SJSA1 (cell line): ENCODE data around the gene NPNT. TPM values are rescaled to one million over a fixed set of nuclear protein-coding genes. Genes with fewer than 3 reads are reported as not detected.

Experiments
- DNase-seq, 2 experiments: peaks; one replicate each; pipeline ENCODE4 v3.0.0-alpha.2; 2015 to 2020; ENCODE audit warnings: low spot score in 2 of 2, low read depth in 1 of 2
- H3K27ac ChIP-seq: fragments of 250-450 bp; sonication (Bioruptor Pico); 2 replicates; pipeline ENCODE4 v1.5.1; 2020; ENCODE audit warnings: mild to moderate bottlenecking, moderate library complexity
- H3K27me3 ChIP-seq: fragments of 250-450 bp; sonication (Bioruptor Pico); replicated peaks from 2 replicates; pipeline ENCODE4 v1.5.1; 2020; ENCODE audit warnings: mild to moderate bottlenecking, moderate library complexity
- H3K36me3 ChIP-seq: fragments of 250-450 bp; sonication (Bioruptor Pico); 2 replicates; pipeline ENCODE4 v1.5.1; 2020; ENCODE audit warnings: mild to moderate bottlenecking
- H3K4me1 ChIP-seq: fragments of 250-450 bp; sonication (Bioruptor Pico); replicated peaks from 2 replicates; pipeline ENCODE4 v1.6.1; 2021; ENCODE audit warnings: mild to moderate bottlenecking
- H3K4me3 ChIP-seq: fragments of 250-450 bp; sonication (Bioruptor Pico); 2 replicates; pipeline ENCODE4 v1.5.1; 2020; ENCODE audit warnings: mild to moderate bottlenecking
- H3K9me3 ChIP-seq: fragments of 250-450 bp; sonication (Bioruptor Pico); replicated peaks from 2 replicates; pipeline ENCODE4 v1.5.1; 2020; ENCODE audit warnings: mild to moderate bottlenecking
- total RNA-seq: library from RNA; depleted of rRNA; stranded (reverse); fragments of >200 nt; shearing (Covaris generic); gene quantifications from 2 replicates; pipeline ENCODE4 v1.2.3, GENCODE V29; 2014

NPNT gene
- total RNA-seq, 1 experiment from 2014 or later: not detected

- H3K9me3 ChIP-seq: no peaks in the 10 kb centered on the region
- H3K4me1 ChIP-seq: no peaks in the 10 kb centered on the region; the same call in 1 of the 2 replicates
- H3K27me3 ChIP-seq: peaks cover 78% of the 10 kb centered on the region
- DNase-seq: no peak
- H3K36me3 ChIP-seq: no peaks in the 10 kb centered on the region
- H3K4me3 ChIP-seq: no peak overlapping the region
- no peak overlapping the region for H3K27ac ChIP-seq
Observed at GRCh38 chr4:105896461-105896942, 1.2 kb downstream of the NPNT start.

DNA sequence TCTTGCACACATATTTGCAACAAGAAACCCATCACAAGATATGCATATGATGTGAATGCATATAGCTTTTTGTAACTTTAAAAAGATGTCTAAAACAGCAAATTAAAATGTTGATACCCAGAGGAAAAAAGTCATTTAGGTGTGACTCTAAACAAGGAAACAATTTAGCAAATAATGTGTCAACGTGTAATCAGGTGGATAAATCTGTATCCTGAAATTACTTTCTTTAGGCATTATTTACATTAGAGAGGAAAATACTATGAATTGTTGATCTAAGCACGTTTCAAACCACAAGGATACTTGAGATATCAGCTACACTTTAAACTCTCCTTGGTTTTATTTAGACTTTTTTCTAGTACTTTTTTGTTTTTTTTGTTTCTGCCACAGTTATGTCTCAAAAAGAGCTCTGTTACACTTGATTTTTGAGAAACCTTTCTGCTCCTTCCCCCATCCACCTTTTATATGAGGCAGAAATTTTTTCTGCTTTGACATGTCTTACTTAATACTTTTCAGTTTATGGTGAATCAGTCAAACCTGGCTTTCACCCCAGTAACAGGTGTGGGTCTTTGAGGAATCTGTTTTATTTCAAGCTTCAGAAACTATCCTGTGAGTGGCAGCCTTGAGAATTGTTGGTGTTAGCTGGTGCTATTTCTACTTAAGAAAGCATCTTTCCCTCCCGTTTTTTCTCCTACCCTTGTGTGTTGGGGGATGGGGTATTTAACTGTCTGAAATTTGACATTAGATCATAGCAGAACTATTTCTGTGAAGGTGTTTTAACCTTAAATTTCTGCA is 1.9 kb downstream of the NPNT start:
- H3K36me3 ChIP-seq: no peaks in the 10 kb centered on the region
- DNase-seq: no peak
- H3K27ac ChIP-seq: no peak overlapping the region
- no peaks in the 10 kb centered on the region for H3K9me3 ChIP-seq
- no peak overlapping the region for H3K4me3 ChIP-seq
- H3K4me1 ChIP-seq: no peaks in the 10 kb centered on the region; the same call in 1 of the 2 replicates
- H3K27me3 ChIP-seq: peaks cover 78% of the 10 kb centered on the region

- Histone ChIP-seq H3K36me3 (no peaks in the 10 kb centered on the region), H3K9me3 (no peaks in the 10 kb centered on the region), H3K27me3 (peaks cover 45% of the 10 kb centered on the region), H3K4me1 (no peaks in the 10 kb centered on the region; the same call in 1 of the 2 replicates), H3K4me3 (no peak overlapping the region), H3K27ac (no peak overlapping the region)
- DNase-seq: no peak
Observed at GRCh38 chr4:105900541-105900940, 5.3 kb downstream of the NPNT start.

GRCh38 chr4:105902550-105903262 is 7.4 kb downstream of the NPNT start:
- Histone ChIP-seq H3K36me3 (no peaks in the 10 kb centered on the region), H3K27me3 (peaks cover 24% of the 10 kb centered on the region)
- no peak for DNase-seq

DNA sequence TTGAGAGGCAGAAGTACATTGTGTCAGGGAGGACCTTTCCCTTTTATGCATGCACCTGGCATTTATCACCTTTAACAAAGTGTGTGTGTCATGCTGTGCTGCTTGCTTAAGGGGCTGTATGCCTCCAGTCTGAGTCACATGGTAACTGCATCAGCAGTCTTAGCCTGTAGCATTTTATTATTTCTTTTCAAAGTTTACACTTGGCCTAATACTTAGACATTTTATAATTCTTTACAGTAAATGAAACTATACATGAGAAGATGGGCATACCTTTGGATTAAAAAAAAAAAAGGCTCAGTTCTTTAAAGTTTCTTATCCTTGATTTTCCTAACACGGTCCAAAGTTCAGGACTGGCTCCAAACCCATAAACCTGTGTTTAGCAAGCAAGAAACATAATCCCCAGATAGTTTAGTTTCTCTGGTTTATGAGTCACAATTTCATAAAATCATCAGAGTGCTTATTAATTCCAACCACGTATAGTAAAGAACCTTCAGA is 14.6 kb downstream of the NPNT start:
- Histone ChIP-seq H3K36me3 (no peaks in the 10 kb centered on the region), H3K4me3 (no peak overlapping the region), H3K27me3 (no peaks in the 10 kb centered on the region), H3K9me3 (no peaks in the 10 kb centered on the region), H3K27ac (no peak overlapping the region), H3K4me1 (no peaks in the 10 kb centered on the region)
- no peak for DNase-seq

More at GRCh38 chr4:105902550-105903262, 7.4 kb downstream of the NPNT start:
- Histone ChIP-seq H3K9me3 (no peaks in the 10 kb centered on the region), H3K4me3 (no peak overlapping the region), H3K27ac (no peak overlapping the region), H3K4me1 (no peaks in the 10 kb centered on the region)

DNA sequence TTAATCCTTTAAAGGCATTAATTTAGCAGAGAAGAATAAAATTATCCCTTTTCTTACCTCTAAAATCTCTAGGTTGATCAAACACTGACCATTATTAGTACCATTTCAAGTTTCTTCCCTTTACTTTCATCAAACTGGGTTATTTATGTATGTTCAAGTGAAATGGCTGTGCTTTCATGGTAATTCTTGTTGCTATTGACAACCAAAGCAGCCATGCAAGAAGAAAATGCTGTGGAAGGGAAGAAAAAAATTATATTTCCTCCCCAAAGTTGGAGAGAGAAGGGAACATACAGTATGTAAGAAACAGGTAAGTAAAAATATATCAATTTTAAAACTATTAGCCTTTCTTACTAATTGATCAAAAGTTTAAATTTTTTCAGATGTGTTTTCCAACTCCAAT is 16.2 kb downstream of the NPNT start:
- DNase-seq: no peak
- Histone ChIP-seq H3K9me3 (no peaks in the 10 kb centered on the region), H3K27me3 (no peaks in the 10 kb centered on the region), H3K4me1 (no peaks in the 10 kb centered on the region), H3K27ac (no peak overlapping the region), H3K4me3 (no peak overlapping the region), H3K36me3 (no peaks in the 10 kb centered on the region)

GRCh38 chr4:105912633-105913032 is 17.4 kb downstream of the NPNT start:
- Histone ChIP-seq H3K36me3 (no peaks in the 10 kb centered on the region), H3K27me3 (no peaks in the 10 kb centered on the region), H3K4me3 (no peak overlapping the region), H3K9me3 (no peaks in the 10 kb centered on the region), H3K4me1 (no peaks in the 10 kb centered on the region), H3K27ac (no peak overlapping the region)
- no peak for DNase-seq

DNA sequence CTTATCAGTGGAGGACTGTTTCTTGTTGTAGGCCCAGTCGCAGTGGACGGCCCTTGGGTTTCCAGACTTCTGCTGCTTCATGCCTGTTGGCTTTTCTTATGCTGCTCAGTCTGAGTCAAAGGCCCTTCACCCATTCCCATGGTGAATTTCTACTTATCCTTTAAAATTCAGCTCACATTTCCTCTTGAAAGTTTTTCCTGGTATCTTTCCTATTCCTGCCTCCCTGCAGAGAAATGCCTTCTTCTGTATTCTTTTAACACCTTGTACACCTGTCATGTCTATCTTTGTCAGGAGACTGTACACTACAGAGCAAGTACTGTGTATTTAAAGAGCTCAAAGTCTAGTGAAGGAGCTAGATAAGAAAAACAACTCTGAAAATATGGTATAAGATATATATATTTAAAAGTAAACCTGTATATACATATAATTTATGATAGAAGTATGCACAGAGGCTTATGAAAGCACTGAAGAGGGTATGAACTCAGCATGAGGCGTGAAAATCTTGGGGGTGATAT is 22.0 kb downstream of the NPNT start:
- H3K4me3 ChIP-seq: no peak overlapping the region

DNA sequence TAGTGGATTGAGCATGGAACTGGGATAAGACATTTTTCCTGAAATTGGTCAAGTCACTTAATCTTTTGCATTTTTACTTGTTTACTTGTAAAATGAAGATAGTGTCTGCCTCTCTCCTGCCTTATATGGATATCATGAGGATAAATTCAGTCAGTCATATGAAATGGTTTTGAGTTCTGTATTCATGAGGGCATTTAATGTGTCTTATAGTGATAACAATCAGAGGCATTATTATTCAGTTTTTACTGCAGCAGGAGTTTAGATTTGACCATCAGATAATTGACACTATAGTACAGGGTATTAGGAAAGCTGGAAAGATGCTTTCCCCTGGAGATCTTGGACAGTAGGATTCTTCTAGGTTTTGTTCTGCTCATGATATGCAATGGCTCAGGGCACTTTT is 26.0 kb downstream of the NPNT start:
- DNase-seq: no peak
- Histone ChIP-seq H3K4me1 (no peaks in the 10 kb centered on the region), H3K36me3 (no peaks in the 10 kb centered on the region), H3K27ac (no peak overlapping the region), H3K9me3 (no peaks in the 10 kb centered on the region), H3K4me3 (no peak overlapping the region), H3K27me3 (no peaks in the 10 kb centered on the region)

More for the DNA sequence above, 22.0 kb downstream of the NPNT start:
- Histone ChIP-seq H3K27ac (no peak overlapping the region), H3K9me3 (no peaks in the 10 kb centered on the region), H3K4me1 (no peaks in the 10 kb centered on the region), H3K27me3 (no peaks in the 10 kb centered on the region), H3K36me3 (no peaks in the 10 kb centered on the region)
- no peak for DNase-seq

DNA sequence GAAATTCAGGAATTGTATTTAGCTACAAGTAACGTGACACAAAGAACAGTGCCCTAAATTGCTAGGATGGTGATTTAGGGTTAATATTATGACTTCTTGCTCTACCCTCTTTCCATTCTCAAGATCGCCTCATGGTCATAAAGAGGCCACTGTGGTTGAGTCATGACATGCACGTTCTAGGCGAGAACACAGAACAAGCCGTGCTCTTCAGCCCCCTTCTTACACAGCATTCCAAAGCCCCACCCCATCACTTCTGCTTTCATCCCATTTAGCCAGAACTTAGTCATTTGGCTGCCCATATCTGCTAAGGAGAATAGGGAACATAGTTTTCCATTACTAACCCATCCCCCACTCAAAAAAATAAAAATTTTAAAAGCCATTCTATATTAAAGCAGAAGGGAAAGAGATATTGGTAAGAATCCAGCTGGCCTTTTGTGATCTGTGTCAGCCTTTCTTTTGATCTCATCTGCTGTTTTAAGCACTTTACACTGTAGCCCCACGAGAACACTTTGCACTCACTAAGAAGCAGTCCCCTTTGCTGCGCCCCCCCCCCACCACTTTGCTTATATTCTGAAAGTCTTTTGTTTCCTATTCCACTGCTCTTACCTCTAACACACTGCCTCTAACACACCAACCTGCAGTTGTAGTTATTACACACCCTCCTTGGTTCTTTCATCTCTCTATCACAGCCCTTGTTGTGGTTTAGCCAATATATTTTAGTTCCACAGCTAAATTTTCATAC is 28.4 kb downstream of the NPNT start:
- no peaks in the 10 kb centered on the region for H3K36me3 ChIP-seq
- no peaks in the 10 kb centered on the region for H3K4me1 ChIP-seq
- H3K27me3 ChIP-seq: no peaks in the 10 kb centered on the region
- no peak overlapping the region for H3K27ac ChIP-seq
- no peak overlapping the region for H3K4me3 ChIP-seq
- H3K9me3 ChIP-seq: no peaks in the 10 kb centered on the region
- no peak for DNase-seq

DNA sequence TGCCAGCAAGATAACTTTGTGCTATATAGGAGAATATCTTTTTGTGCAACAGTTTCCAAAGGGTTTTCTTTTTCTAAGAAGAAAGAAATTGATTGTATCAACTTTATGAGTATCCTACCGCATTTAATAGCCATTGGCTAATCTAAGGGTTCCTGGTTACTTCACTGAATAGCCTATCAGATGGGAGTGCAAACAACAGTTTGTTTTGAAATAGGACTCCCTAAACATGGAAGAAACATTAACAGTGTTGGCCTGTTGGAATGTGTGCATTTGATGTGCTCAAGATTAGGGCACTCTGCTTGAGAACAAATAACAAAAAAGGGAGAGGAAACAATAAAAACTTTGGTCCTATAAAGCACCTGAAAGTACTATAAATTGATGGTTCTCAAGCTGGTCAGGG is 29.1 kb downstream of the NPNT start:
- no peak overlapping the region for H3K4me3 ChIP-seq
- DNase-seq: no peak
- no peak overlapping the region for H3K27ac ChIP-seq
- H3K36me3 ChIP-seq: no peaks in the 10 kb centered on the region
- no peaks in the 10 kb centered on the region for H3K4me1 ChIP-seq
- no peaks in the 10 kb centered on the region; the same call in 1 of the 2 replicates for H3K27me3 ChIP-seq
- H3K9me3 ChIP-seq: no peaks in the 10 kb centered on the region

GRCh38 chr4:105930698-105931097 is 35.4 kb downstream of the NPNT start:
- Histone ChIP-seq H3K27me3 (no peaks in the 10 kb centered on the region; the same call in 1 of the 2 replicates), H3K27ac (no peak overlapping the region), H3K9me3 (no peaks in the 10 kb centered on the region), H3K4me1 (no peaks in the 10 kb centered on the region), H3K36me3 (no peaks in the 10 kb centered on the region), H3K4me3 (no peak overlapping the region)
- no peak for DNase-seq

- H3K9me3 ChIP-seq: no peaks in the 10 kb centered on the region
- H3K4me3 ChIP-seq: no peak overlapping the region
- H3K36me3 ChIP-seq: no peaks in the 10 kb centered on the region
- no peaks in the 10 kb centered on the region; the same call in 1 of the 2 replicates for H3K27me3 ChIP-seq
- no peak overlapping the region for H3K27ac ChIP-seq
- no peak for DNase-seq
- no peaks in the 10 kb centered on the region for H3K4me1 ChIP-seq
Observed at GRCh38 chr4:105933083-105933482, 37.8 kb downstream of the NPNT start.
